GM12878 (cell line): ENCODE data around the gene ZBTB7B. TPM values are rescaled to one million over a fixed set of nuclear protein-coding genes. Genes with fewer than 3 reads are reported as not detected.
A peak's percentile ranks its signal among the peaks of the same experiment; 100 is the strongest.

Experiments used
- ATAC-seq: fragments of 200-7000 bp; cut with Tn5 transposase; 3 replicates; pipeline ENCODE4 v1.9.1; 2020; ENCODE audit warnings: mild to moderate bottlenecking, moderate library complexity
- BruUV-seq: library from RNA; stranded (reverse); fragments of 400-500 nt; replicated peaks from 2 replicates; lab custom pipeline; 2021; lab: Mats Ljungman, UMichigan
- CTCF ChIA-PET: fragments of 300-600 bp; sonication (Branson Sonifier 250); formaldehyde crosslinking; extraction: SDS; loops from one replicate; lab custom pipeline; 2021; ENCODE audit warnings: inconsistent platforms; lab: Yijun Ruan, JAX
- POLR2A ChIA-PET: fragments of 350-600 bp; formaldehyde crosslinking; extraction: SDS; loops from one replicate; lab custom pipeline; 2021; ENCODE audit warnings: inconsistent platforms; lab: Charles Lee
- RAD21 ChIA-PET: fragments of 300-600 bp; sonication (Branson Sonifier 250); formaldehyde crosslinking; loops from one replicate; lab custom pipeline; 2023; ENCODE audit warnings: antibody characterized with exemption; ENCODE audit not compliant: unreplicated experiment; lab: Charles Lee
- SMC1A ChIA-PET: fragments of 300-600 bp; sonication (Branson Sonifier 250); formaldehyde crosslinking; loops from one replicate; lab custom pipeline; 2023; ENCODE audit not compliant: unreplicated experiment, uncharacterized antibody; lab: Charles Lee
- DNase-seq: peaks from one replicate; pipeline ENCODE4 v3.0.0-alpha.2; 2011; ENCODE audit warnings: low read depth, low spot score
- FAIRE-seq: peaks from 3 replicates; lab custom pipeline; 2011; peaks lifted over from hg19 to GRCh38; lab: Jason Lieb, UNC
- H2AFZ ChIP-seq: 2 replicates; pipeline ENCODE4 v1.6.0; 2011; ENCODE audit warnings: low read depth, low read length, control low read depth; ENCODE audit not compliant: control insufficient read depth
- H3K27ac ChIP-seq: 2 replicates; pipeline ENCODE4 v1.5.1; 2011; ENCODE audit warnings: control low read depth; ENCODE audit not compliant: control insufficient read depth, insufficient read depth
- H3K27me3 ChIP-seq, 2 experiments: replicated peaks in 1 of 2; 2 replicates each; pipeline versions ENCODE4 v1.6.0 to v1.6.1; 2011; ENCODE audit warnings: low read length in 1 of 2; ENCODE audit not compliant: control insufficient read depth in 2 of 2, insufficient read depth in 2 of 2
- H3K36me3 ChIP-seq, 2 experiments: 2 replicates each; pipeline ENCODE4 v1.5.1; 2011; ENCODE audit warnings: low read length in 1 of 2; ENCODE audit not compliant: control insufficient read depth in 2 of 2, insufficient read depth in 2 of 2
- H3K4me1 ChIP-seq: 2 replicates; pipeline ENCODE4 v1.6.1; 2011; ENCODE audit warnings: mild to moderate bottlenecking, low read length, moderate library complexity, mixed read lengths; ENCODE audit not compliant: control insufficient read depth, insufficient read depth
- H3K4me2 ChIP-seq: 2 replicates; pipeline ENCODE4 v1.6.0; 2011; ENCODE audit warnings: control low read depth; ENCODE audit not compliant: control insufficient read depth, insufficient read depth
- H3K4me3 ChIP-seq: fragments of 200-600 bp; sonication (generic); 2 replicates; pipeline ENCODE4 v1.5.1; 2016
- H3K79me2 ChIP-seq: 2 replicates; pipeline ENCODE4 v1.6.0; 2011; ENCODE audit warnings: low read length; ENCODE audit not compliant: control insufficient read depth, insufficient read depth
- H3K9ac ChIP-seq: 2 replicates; pipeline ENCODE4 v1.8.0; 2011; ENCODE audit warnings: low read length, control low read depth, mixed read lengths; ENCODE audit not compliant: control insufficient read depth, insufficient read depth
- H3K9me3 ChIP-seq: replicated peaks from 3 replicates; pipeline ENCODE4 v1.5.1; 2011; ENCODE audit warnings: mild to moderate bottlenecking, low read length; ENCODE audit not compliant: control insufficient read depth, insufficient read depth
- H4K20me1 ChIP-seq: 2 replicates; pipeline ENCODE4 v1.6.0; 2011; ENCODE audit not compliant: control insufficient read depth, insufficient read depth
- BCLAF1 ChIP-seq: fragments of 450-650 bp; IDR thresholded peaks from 2 replicates; pipeline ENCODE4 v1.6.1; 2017; ENCODE audit warnings: antibody characterized with exemption, mild to moderate bottlenecking, moderate library complexity
- CTCF ChIP-seq, 3 experiments: IDR thresholded peaks in 2 of 3; conservative IDR thresholded peaks in 1 of 3; 2 replicates each; pipeline ENCODE4 v1.5.1; 2011; ENCODE audit warnings: low read depth in 3 of 3, low read length in 3 of 3, mild to moderate bottlenecking in 3 of 3, control low read depth in 2 of 3, moderate library complexity in 2 of 3, inconsistent platforms in 1 of 3, mixed read lengths in 1 of 3; ENCODE audit not compliant: control insufficient read depth in 2 of 3, insufficient read depth in 1 of 3; ENCODE audit errors: extremely low read depth in 1 of 3
- EP300 ChIP-seq, 2 experiments: fragments of 150-350 bp in 1 of 2; IDR thresholded peaks; 2 replicates each; pipeline ENCODE4 v1.6.1; 2011 to 2012; ENCODE audit warnings: low read depth in 2 of 2, low read length in 2 of 2, borderline replicate concordance in 1 of 2, improper control_type of control experiment in 1 of 2, inconsistent platforms in 1 of 2; ENCODE audit not compliant: control insufficient read depth in 1 of 2
- FOS ChIP-seq: IDR thresholded peaks from 3 replicates; pipeline ENCODE4 v1.6.1; 2011; ENCODE audit warnings: borderline replicate concordance; ENCODE audit not compliant: insufficient read length; ENCODE audit errors: extremely low read depth
- NR2C2 ChIP-seq: IDR thresholded peaks from 2 replicates; pipeline ENCODE4 v1.6.1; 2011; ENCODE audit warnings: borderline replicate concordance, low read depth; ENCODE audit not compliant: control insufficient read depth, insufficient read length
- POLR2AphosphoS2 ChIP-seq: IDR thresholded peaks from 2 replicates; pipeline ENCODE4 v1.6.1; 2011; ENCODE audit warnings: low read depth, mild to moderate bottlenecking, low read length, improper control_type of control experiment, moderate library complexity
- RAD21 ChIP-seq: IDR thresholded peaks from 2 replicates; pipeline ENCODE4 v1.6.1; 2011; ENCODE audit warnings: mild to moderate bottlenecking, low read depth, low read length, moderate library complexity; ENCODE audit not compliant: insufficient read depth
- RELB ChIP-seq: fragments of 450-650 bp; IDR thresholded peaks from 2 replicates; pipeline ENCODE4 v1.6.1; 2017; ENCODE audit warnings: low read depth, mild to moderate bottlenecking, moderate library complexity
- SP1 ChIP-seq: IDR thresholded peaks from one replicate; pipeline ENCODE4 v1.6.1; 2011; ENCODE audit warnings: low read depth, low read length
- TBL1XR1 ChIP-seq: IDR thresholded peaks from 2 replicates; pipeline ENCODE4 v1.6.1; 2012; ENCODE audit warnings: low read depth, low read length, improper control_type of control experiment
- ZBED1 ChIP-seq: IDR thresholded peaks from 2 replicates; pipeline ENCODE4 v1.6.1; 2016; ENCODE audit warnings: borderline replicate concordance
- WGBS: methylation state at CpG from one replicate; pipeline ENCODE4 v1.1.6; 2016; ENCODE audit warnings: low lambda C conversion rate; ENCODE audit not compliant: insufficient replicate concordance, insufficient coverage; ENCODE audit errors: missing lambda C conversion rate; 5-methylcytosine and 5-hydroxymethylcytosine counted together
- in situ Hi-C: fragments of 300-500 bp; cut with MboI; formaldehyde crosslinking; loops from 9 replicates; pipeline ENCODE4 v1.14.3; 2018; ENCODE audit warnings: mixed read lengths
- intact Hi-C: fragments of 100-400 bp; cut with micrococcal nuclease; formaldehyde crosslinking; loops from one replicate; pipeline ENCODE4 v1.14.2; 2022; ENCODE audit not compliant: unreplicated experiment
- polyA plus RNA-seq, 11 experiments: library from polyadenylated mRNA; depleted of rRNA in 4 of 11; unstranded in 6 of 11; stranded (reverse) in 5 of 11; fragments of >200 nt; fragmentation: Nextera tagmentation in 4 of 11; fragmentation: Illumina TruSeq in 1 of 11; extraction: Ambion mirVana in 4 of 11; extraction: Trizol in 1 of 11; gene quantifications; 1 replicate in 1 of 11; 2 replicates in 10 of 11; pipeline versions ENCODE4 v1.2.1 to v1.2.3, GENCODE V29; 2011 to 2016; ENCODE audit warnings: inconsistent platforms in 2 of 11, missing spikeins in 2 of 11, low read depth in 1 of 11
- total RNA-seq, 4 experiments: library from RNA; depleted of rRNA in 3 of 4; stranded (reverse); fragments of >200 nt in 3 of 4; fragmentation: Illumina TruSeq in 1 of 4; extraction: Trizol in 1 of 4; gene quantifications; 2 replicates each; pipeline versions ENCODE4 v1.2.1 to v1.2.3, GENCODE V29; 2013 to 2021

Gene ZBTB7B
- total and polyA plus RNA-seq, 10 of the 15 experiments (the other 5 are each of a cell fraction or from before 2014, with no cell fraction given), result 0.11 to 44.9 (median 11.3) TPM

GRCh38 chr1:154955039-154955717 is 47.4 kb upstream of the ZBTB7B start (continued):
- TF ChIP-seq NR2C2, result no peak
- TF ChIP-seq TBL1XR1, result no peak

- ChIA-PET SMC1A (interaction anchor here (0.5 to 2.5 kb wide), 18 partner anchors 15 to 396 kb away, joined by 3 to 21 read pairs (median 4); partner anchors contain the start of genes FLAD1, PMVK and SHC1), POLR2A (interaction anchor here (0.6 to 12.3 kb wide), 14 partner anchors 11 to 683 kb away, joined by 3 to 140 read pairs (median 5); partner anchors contain the start of genes CKS1B, FLAD1, KCNN3 and PMVK), CTCF (interaction anchor here (0.6 to 3.0 kb wide), 19 partner anchors 10 to 397 kb away, joined by 3 to 17 read pairs (median 5); partner anchors contain the start of genes ADAM15, FLAD1, KRTCAP2 and LENEP), RAD21 (interaction anchor here (0.6 to 2.6 kb wide), 18 partner anchors 14 to 1009 kb away, joined by 3 to 16 read pairs (median 4); partner anchors contain the start of genes ADAM15, DENND4B, FLAD1 and KCNN3)
- no peaks in the 10 kb centered on the region for H3K9me3 ChIP-seq
- intact Hi-C loops, result no loop called here
- H3K36me3 ChIP-seq, result peaks cover 3 to 5% of the 10 kb centered on the region in 2 experiments; a peak in 2 of 4 replicates
- peak within 1 kb of the TSS; percentile 73 for H2AFZ ChIP-seq
- peak within 1 kb of the TSS; percentile 69 for H3K9ac ChIP-seq
- H3K4me1 ChIP-seq, result peaks cover 39% of the 10 kb centered on the region
- peak within 1 kb of the TSS; percentile 81 for H3K4me3 ChIP-seq
- peak within 1 kb of the TSS; percentile 72 for H3K27ac ChIP-seq
- BruUV-seq, result no TSS peak
- FAIRE-seq (peak; percentile 93), ATAC-seq (peak; percentile 82), DNase-seq (peak; percentile 92)
- H4K20me1 ChIP-seq, result no peaks in the 10 kb centered on the region
- H3K27me3 ChIP-seq, result no peaks in the 10 kb centered on the region
- H3K4me2 ChIP-seq, result peak within 1 kb of the TSS; percentile 93
- in situ Hi-C loops, result no loop called here
- 3% methylated on average over 18 of the region's 18 CpGs for WGBS
- peaks cover 19% of the 10 kb centered on the region for H3K79me2 ChIP-seq
- no peak for TF ChIP-seq ZBED1
- TF ChIP-seq EP300 (IDR thresholded peaks at IDR 0.05; ENCODE audit: borderline replicate concordance in 1 of 2, control insufficient read depth in 1 of 2, low read depth in 2 of 2, low read length in 2 of 2), result no peak
- TF ChIP-seq RELB, result peak; percentile 55; the same call in 1 of the 2 replicates
- TF ChIP-seq RAD21, result peak; percentile 25; the same call in 1 of the 2 replicates
- peak; percentile 9 to 40 (median 22); a peak in 4 of 6 replicates for TF ChIP-seq CTCF (IDR thresholded peaks at IDR 0.05 in 2 of 3, conservative IDR thresholded peaks at IDR 0.05 in 1 of 3; ENCODE audit: control insufficient read depth in 2 of 3, extremely low read depth in 1 of 3, insufficient read depth in 1 of 3, low read depth in 3 of 3, low read length in 3 of 3)
- peak; percentile 70 for TF ChIP-seq SP1
- TF ChIP-seq BCLAF1, result no peak
- peak; percentile 56; the same call in 1 of the 2 replicates for TF ChIP-seq POLR2AphosphoS2
- TF ChIP-seq FOS, result peak; percentile 35
Observed at GRCh38 chr1:154955718-154956543, 46.7 kb upstream of the ZBTB7B start, which contains the start of gene PBXIP1. Gene PBXIP1, minus strand, starts transcription at chr1:154956099. Its CDS starts 2,378 bp downstream, at chr1:154953721.
